HFFc6 (cell line): ENCODE data around the gene MANEAL. TPM values are rescaled to one million over a fixed set of nuclear protein-coding genes. Genes with fewer than 3 reads are reported as not detected.

Experiments
- DNase-seq: peaks from one replicate; pipeline ENCODE4 v3.0.0-alpha.2; 2018
- H3K27ac Mint-ChIP-seq: 2 replicates; pipeline ENCODE4 v1.8.0; 2020; ENCODE audit warnings: mild to moderate bottlenecking, mixed read lengths
- H3K27me3 Mint-ChIP-seq: 2 replicates; pipeline ENCODE4 v1.8.0; 2021; ENCODE audit warnings: mild to moderate bottlenecking, moderate library complexity, mixed read lengths; ENCODE audit not compliant: insufficient read depth
- H3K36me3 Mint-ChIP-seq: 2 replicates; pipeline ENCODE4 v1.8.0; 2021; ENCODE audit warnings: low read depth, mixed read lengths
- H3K4me1 Mint-ChIP-seq: 2 replicates; pipeline ENCODE4 v1.8.0; 2020; ENCODE audit warnings: low read depth, mixed read lengths
- H3K4me3 Mint-ChIP-seq: 2 replicates; pipeline ENCODE4 v1.8.0; 2020; ENCODE audit warnings: mild to moderate bottlenecking, moderate library complexity, mixed read lengths
- H3K9me3 Mint-ChIP-seq: 2 replicates; pipeline ENCODE4 v1.8.0; 2020; ENCODE audit warnings: mild to moderate bottlenecking, mixed read lengths
- total RNA-seq, 6 experiments: library from RNA; stranded (reverse); fragmentation: NEBNext Ultra II Directional; extraction: Animal tissue kit (Norgen Biotek cat#: 25700); gene quantifications; 2 replicates in 1 of 6; 3 replicates in 5 of 6; pipeline ENCODE4 v1.2.3, GENCODE V29; 2021
- TF ChIP-seq, protein P1 (sequence below): fragments of 200-600 bp; sonication (generic); IDR thresholded peaks from 2 replicates; pipeline ENCODE4 v1.5.0; 2021; ENCODE audit warnings: antibody characterized with exemption, mild to moderate bottlenecking

Gene MANEAL
- total RNA-seq, 6 experiments from 2014 or later: 9.5 to 11.1 (median 9.9) TPM

- Mint-ChIP-seq H3K36me3 (peaks cover 22% of the 10 kb centered on the region), H3K4me3 (peak within 1 kb of the TSS; percentile 95), H3K27me3 (peaks cover 6% of the 10 kb centered on the region), H3K9me3 (no peaks in the 10 kb centered on the region), H3K4me1 (peaks cover 20% of the 10 kb centered on the region), H3K27ac (peak within 1 kb of the TSS; percentile 93)
- TF ChIP-seq, protein P1, sequence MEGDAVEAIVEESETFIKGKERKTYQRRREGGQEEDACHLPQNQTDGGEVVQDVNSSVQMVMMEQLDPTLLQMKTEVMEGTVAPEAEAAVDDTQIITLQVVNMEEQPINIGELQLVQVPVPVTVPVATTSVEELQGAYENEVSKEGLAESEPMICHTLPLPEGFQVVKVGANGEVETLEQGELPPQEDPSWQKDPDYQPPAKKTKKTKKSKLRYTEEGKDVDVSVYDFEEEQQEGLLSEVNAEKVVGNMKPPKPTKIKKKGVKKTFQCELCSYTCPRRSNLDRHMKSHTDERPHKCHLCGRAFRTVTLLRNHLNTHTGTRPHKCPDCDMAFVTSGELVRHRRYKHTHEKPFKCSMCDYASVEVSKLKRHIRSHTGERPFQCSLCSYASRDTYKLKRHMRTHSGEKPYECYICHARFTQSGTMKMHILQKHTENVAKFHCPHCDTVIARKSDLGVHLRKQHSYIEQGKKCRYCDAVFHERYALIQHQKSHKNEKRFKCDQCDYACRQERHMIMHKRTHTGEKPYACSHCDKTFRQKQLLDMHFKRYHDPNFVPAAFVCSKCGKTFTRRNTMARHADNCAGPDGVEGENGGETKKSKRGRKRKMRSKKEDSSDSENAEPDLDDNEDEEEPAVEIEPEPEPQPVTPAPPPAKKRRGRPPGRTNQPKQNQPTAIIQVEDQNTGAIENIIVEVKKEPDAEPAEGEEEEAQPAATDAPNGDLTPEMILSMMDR: 0 out of 2 replicates have a peak, but pooled peaks have one; percentile 11
- DNase-seq: peak; percentile 87
These were observed 14.1 kb downstream of the MANEAL start, which contains the start of the genes C1orf122 and YRDC for GRCh38 chr1:37807555-37808368. TSS of gene C1orf122 (plus strand) at chr1:37807790. CDS start at chr1:37808405, 615 bp downstream. TSS of gene YRDC (minus strand) at chr1:37808208. CDS start at chr1:37808180, 28 bp downstream.

- Mint-ChIP-seq H3K36me3 (peaks cover 21% of the 10 kb centered on the region), H3K4me3 (peak overlapping the region; percentile 95), H3K9me3 (no peaks in the 10 kb centered on the region), H3K4me1 (peaks cover 20% of the 10 kb centered on the region), H3K27me3 (peaks cover 6% of the 10 kb centered on the region), H3K27ac (peak overlapping the region; percentile 93)
- DNase-seq: peak; percentile 70
- TF ChIP-seq, protein P1: peak; percentile 28; the same call in 1 of the 2 replicates
These were observed 15.0 kb downstream of the MANEAL start for GRCh38 chr1:37808369-37809319.

GRCh38 chr1:37809942-37810341 is 16.3 kb downstream of the MANEAL start:
- Mint-ChIP-seq H3K4me1 (peaks cover 20% of the 10 kb centered on the region), H3K36me3 (peaks cover 18% of the 10 kb centered on the region), H3K27ac (peak overlapping the region; percentile 63; the same call in 1 of the 2 replicates), H3K9me3 (no peaks in the 10 kb centered on the region), H3K4me3 (peak overlapping the region; percentile 24; the same call in 1 of the 2 replicates), H3K27me3 (peaks cover 6% of the 10 kb centered on the region)
- no peak for DNase-seq
- TF ChIP-seq, protein P1: no peak

DNA sequence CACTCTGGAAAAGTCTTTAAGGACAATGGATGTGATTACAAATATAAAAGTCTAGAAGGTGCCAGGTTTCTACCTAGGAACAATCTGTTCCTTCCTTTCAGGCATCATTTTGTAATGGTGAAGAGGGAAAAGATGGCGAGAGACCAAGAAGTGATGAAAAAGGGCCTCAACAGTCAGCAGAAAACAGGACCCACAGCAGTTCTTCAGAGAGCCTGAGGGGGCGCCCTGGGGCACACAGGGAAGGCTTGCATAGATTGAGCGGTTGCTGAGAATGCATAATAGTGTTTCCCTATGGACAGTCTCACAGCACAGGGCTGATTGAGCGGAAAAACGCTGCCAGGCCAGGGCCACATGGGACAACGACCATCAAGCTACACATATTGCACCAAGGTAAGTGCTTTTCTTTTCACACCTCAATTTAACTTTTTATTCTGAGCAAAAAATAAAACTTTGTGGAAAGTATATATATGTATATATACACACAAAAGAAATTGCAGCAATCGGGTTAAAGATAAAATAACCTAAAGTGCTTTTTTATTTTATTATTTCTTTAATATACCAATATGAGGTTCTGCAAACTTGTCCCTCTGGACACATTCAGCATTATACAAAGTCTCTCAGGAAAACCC is 17.5 kb downstream of the MANEAL start:
- Mint-ChIP-seq H3K4me1 (peaks cover 20% of the 10 kb centered on the region), H3K9me3 (no peaks in the 10 kb centered on the region), H3K4me3 (peak overlapping the region; percentile 11; the same call in 1 of the 2 replicates), H3K27ac (peak overlapping the region; percentile 63), H3K27me3 (peaks cover 10% of the 10 kb centered on the region), H3K36me3 (peaks cover 18% of the 10 kb centered on the region)
- TF ChIP-seq, protein P1: peak; percentile 87
- peak; percentile 69 for DNase-seq
